PC-3 (cell line): ENCODE measurements around the gene TMEM59L.

ENCODE experiments used
- CTCF ChIP-seq: fragments of 300-600 bp; sonication (generic); conservative IDR thresholded peaks from 2 replicates; pipeline ENCODE4 v1.5.1; 2017; ENCODE audit warnings: antibody characterized with exemption, low read depth, mild to moderate bottlenecking, low read length
- EZH2 ChIP-seq: fragments of 300-600 bp; sonication (generic); IDR thresholded peaks from one replicate; pipeline ENCODE4 v1.6.1; 2017; ENCODE audit warnings: antibody characterized with exemption, mild to moderate bottlenecking, low read length; ENCODE audit not compliant: unreplicated experiment

DNA sequence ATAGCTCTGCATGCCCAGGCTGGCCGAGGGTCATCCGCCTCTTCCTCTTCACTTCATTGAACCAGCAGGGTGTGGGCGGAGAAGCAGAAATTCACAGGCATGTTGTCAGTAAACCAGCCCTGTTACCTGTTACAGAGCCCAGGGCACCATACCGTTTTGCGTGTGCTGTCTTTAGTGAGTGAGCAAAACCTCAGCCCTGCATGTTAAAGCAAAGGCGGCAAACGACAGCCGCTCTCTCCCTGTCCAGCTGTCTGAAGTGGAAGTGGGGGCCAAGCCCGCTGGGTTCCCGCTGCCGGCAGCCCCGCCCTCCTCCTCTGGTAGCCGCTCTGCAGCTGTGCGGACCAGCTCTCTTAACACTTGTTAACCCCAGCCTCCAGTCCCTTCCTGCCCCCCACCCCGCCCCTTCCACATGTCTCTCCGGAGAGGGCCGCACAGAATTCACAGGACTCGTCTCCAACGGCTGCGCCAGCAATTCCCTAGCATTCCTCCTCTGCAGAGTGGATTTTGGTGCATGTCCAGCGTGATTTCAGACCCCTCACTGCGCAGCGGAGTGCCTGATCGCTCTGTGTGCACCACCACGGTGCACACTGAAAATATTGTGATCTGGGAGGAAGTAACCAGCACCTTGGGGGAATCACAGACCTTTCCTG is 36.8 kb downstream of the TMEM59L start:
- TF ChIP-seq CTCF (no peak), EZH2 (no peak)
